Effector CD8-positive, alpha-beta T cell (primary cell): ENCODE results near the gene FXYD6.
"Not testable (repeated sequence)": the region's sequence is repeated elsewhere in the genome, so short reads cannot be mapped to it uniquely, and the experiment has no call there.

ENCODE experiments used
- DNase-seq: peaks from one replicate; lab custom pipeline; 2025; lab: John Stamatoyannopoulos, UW
- total RNA-seq, 4 experiments: gene quantifications; one replicate each; lab custom pipeline; 2026; lab: John Stamatoyannopoulos, UW

Gene FXYD6
- total RNA-seq: 0 to 0.54 (median 0.18) reads per million in 4 experiments

- no peak for DNase-seq
Observed at GRCh38 chr11:117876341-117877119, at the start of gene FXYD6. Gene FXYD6 (minus strand): TSS chr11:117876658. CDS start chr11:117842776, 33,882 bp downstream.

DNA sequence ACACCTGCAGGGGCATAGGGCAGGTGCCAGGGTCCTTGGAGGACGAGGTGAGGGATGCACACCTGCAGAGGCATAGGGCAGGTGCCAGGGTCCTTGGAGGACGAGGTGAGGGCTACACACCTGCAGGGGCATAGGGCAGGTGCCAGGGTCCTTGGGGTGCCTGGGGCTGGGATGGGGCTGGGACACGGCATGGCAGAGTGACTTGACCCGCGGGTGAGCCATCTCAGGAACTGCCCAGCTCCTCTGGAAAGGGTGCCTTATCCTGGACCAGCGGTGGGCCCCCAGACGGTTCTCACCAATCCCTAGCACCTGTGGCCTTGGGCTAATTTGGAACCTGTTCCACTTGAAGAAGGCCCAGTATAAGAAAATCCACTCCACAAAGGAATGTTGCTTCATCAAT is 49.7 kb upstream of the FXYD6 start:
- DNase-seq: not testable (repeated sequence)

DNA sequence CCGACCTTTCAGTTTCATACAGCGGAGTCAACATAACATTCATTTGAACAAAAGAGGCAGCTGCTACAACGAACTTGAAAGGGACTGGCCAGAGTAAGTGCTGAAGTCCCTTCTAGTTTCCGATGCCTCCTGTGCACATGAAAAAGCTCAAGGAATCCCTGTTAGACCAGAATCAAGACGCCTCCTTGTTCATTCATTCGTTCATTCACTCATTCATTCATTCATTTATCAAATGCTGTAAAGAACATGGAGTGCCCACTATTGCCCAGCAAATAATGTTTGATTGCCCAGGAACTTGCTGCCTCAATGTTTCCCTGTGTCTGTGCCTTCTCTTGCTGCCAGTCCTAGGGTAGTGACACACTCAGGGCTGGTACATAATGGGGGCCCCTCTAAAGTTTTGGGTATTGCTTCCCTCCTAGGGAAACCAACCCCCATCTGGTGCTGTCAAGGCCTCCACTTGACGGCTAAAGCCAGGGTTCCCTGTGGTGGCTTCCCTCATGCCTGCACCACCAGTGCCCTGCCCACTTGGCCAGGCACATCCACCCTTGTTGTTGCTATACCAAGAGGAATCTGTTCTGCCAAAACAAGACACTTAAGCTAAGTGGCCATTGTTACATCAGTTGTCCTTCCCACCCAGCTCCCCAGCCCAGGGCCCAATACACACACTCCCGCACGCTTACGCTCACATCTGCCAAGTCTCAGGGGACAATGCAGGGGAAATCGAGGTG is 48.9 kb upstream of the FXYD6 start:
- DNase-seq: no peak

DNA sequence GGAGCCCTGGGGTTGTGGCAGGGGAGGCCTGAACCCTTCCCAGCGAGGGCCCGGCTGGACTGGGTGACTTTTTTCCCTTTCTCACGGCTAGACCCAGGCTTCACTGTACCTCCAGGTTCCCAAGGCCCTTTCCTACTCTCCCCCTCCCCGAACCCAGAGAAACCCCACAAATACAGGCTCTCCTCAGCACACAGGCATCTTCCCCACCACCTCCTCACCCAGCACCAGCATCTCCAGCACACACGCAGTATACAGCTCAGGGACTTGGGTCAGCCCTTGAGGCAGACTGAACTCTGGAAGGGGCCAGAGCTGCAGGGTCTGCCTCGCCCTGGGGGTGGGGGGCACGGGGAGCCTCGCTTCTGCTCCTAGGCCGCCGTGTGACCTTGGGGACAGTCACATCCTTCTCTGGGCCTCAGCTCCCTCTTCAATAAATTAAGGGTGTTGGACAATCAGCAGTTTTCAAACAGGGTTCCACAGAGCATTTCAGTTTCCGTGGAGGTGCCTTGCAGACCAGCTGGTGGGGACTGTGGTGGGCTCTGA is 48.2 kb upstream of the FXYD6 start:
- DNase-seq: no peak

DNA sequence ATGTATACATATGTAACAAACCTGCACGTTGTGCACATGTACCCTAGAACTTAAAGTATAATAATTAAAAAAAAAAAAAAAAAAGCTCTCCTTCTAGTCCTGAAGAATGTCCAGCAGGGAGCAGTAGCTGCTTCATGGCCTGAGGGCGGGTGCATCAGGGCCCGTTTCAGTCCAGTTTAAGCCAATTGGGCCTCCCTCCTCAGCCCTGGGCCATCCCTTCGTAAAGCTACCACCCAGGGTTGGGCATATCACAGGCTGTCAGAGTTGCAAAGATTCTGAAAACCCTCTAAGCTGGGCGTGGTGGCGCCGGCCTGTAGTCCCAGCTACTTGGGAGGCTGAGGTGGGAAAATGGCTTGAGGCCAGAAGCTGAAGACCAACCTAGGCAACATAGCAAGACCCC is 47.3 kb upstream of the FXYD6 start:
- no peak for DNase-seq

- DNase-seq: no peak
Observed at GRCh38 chr11:117923275-117923674, 46.8 kb upstream of the FXYD6 start.

DNA sequence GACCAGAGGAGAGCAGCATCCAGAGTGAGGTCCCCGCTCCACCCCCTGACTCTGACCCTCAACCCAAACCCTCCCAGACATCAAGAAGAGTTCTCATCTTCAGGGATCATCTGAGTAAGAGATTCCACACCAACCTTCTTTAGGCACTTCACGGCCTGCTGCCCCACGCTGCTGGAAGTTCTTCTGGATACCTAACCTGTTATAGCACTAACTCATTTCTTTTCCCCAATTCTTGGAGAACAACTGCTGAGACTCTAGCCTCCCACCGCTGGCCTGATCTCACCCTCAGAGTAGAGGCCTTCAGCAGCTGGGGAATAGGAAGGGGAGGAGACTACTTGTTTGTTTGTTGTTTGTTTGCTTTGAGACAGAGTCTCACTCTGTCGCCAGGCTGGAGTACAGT is 45.4 kb upstream of the FXYD6 start:
- no peak for DNase-seq

GRCh38 chr11:117921456-117921855 is 45.0 kb upstream of the FXYD6 start:
- DNase-seq: no peak

- no peak for DNase-seq
Observed at GRCh38 chr11:117919781-117920221, 43.3 kb upstream of the FXYD6 start.

DNA sequence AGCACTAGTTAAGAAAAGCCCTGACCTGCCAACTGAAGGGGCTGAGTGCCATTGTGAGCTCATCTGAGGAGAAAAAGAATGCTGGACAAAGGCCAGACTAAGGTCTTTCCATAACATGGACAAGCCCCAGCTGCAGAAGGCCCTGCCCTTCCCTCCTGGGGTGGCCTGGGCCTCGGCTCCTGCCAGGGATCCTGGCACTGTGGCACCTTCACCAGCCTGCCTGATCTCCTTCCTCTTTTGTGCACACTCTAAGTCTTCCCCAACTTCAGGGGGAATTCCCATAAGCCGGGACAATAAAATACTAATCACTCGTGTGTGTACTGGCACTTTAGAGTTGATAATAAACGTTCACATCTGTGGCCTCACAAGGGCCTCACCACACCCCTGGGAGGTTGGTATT is 42.9 kb upstream of the FXYD6 start:
- no peak for DNase-seq

DNA sequence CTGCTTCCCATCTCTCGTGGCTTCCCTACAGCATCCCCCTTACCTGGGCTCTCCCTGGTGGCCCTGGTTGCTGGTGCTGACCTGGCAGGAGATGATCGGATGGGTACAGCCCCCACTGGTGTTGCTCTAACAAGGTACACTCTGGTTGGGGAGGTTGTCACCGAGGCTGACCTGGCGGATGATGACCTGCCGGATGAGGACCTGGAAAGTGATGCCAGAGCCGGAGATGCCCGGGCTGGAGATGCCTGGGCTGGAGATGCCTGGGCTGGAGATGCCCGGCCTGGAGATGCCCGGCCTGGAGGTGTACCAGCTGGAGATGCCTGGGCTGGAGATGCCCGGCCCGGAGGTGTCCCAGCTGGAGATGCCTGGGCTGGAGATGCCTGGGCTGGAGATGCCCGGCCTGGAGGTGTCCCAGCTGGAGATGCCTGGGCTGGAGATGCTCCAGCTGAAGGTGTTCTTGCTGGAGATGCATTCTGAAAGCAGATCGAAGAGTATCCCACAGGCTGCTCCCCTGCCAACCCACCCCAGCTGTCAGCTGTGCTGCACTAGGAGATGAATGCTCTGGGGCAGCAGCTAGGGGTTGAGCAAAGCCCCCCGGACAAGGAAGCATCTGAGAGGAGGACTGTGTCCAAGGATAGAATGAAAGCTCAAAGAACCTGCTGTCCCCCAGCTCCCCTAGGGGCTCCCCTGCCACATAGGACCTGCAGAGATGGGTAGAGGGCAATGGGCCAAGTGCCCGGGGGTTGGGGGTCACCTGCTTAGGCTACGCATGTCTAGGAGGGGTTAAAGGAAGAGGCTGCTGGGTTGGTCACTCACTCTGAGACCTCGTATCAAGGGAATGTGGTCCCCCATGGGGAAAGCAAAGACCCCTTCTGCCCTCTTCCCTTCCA is 42.2 kb upstream of the FXYD6 start:
- no peak for DNase-seq

DNA sequence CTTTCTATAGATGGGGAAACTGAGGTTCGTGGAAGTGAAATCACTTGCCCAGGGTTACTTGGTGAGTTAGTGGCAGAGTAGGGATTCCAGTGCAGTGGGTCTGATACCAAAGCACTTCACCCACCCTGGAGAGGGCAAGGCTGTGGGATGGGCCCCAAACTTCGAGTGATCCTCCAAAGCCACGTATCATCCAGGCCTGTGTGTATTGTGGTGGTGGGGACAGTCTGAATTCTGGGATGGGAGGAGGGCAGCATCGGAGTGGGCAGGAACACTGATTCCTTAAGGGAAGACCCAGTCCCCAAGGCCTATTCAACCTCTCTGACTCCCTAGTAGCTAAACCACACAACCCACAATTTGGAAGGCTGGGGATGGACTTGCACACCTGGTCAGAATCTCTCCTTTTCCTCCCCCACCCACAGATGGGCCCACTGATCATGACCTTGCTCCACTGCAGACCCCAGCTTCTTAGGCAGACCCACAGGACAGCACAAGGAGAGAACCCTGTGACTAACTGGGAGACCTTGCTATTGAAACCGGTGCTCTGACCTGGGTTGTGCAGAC is 41.2 kb upstream of the FXYD6 start:
- no peak for DNase-seq

DNA sequence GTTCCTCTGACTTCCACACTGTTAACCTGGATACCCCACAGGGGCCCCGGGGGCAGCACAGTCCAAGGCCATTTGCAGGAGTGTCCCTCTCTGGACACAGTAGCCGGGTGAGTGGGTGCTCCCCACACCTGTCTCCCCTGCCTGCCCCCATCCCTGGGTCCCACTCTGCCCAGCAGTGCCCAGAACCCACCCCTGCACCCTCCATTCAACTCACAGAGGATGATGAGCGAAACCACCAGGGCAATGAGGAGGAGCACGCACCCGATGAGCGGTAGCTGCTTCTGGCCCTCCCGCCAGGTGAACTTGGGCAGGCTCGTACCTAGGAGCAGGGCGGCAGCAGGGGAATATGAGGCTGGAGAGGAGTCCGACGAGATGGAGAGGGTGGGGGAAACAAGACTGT is 40.5 kb upstream of the FXYD6 start:
- no peak for DNase-seq

- no peak for DNase-seq
Observed at GRCh38 chr11:117915672-117916235, 39.3 kb upstream of the FXYD6 start.

- DNase-seq: no peak
Observed at GRCh38 chr11:117914991-117915618, 38.6 kb upstream of the FXYD6 start.

DNA sequence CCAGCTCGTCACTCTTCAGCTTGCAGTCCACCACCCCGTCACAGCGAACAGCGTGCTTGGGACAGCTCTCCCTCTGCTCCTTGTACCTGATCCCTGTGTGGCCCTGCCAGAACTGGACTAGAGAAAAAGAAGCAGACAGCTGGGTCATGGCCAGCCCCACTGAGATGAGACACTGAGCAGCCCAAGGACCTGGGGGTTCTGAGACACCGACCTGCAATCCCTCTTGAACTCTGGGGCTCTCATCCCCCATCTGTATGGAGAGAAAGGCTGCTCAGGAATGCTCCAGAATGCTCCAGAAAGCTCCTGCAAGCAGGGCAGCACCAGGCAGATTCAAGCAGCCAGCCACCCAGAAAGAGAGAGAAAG is 37.9 kb upstream of the FXYD6 start:
- no peak for DNase-seq

DNA sequence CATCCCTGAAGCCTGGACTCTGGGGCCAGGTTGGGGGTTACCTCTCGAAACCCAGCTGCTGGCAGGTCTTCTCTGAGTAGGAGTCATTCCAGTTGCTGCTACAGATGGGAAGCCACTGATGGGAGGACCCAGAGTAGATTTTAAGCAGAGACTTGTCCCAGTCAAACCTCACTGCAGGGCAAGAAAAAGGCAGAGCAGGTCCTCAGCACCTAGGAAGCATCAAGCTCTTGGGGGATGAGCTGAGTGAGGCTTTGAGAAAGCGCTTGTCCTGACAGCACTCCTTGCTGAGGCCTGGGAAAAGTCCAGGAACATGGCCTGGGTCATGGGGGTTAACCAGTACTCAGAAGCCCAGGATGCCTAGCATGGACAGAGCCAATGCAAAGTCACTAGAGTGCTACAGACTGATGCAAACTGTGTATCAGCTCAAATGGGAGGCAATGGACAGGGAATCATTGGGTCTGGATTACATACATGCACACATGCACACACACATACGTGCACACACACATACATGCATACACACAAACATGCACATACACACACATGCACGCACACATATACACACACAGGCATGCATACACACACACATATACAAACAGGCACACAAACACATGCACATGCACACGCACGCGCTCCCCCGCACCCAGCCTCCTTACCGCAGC is 37.4 kb upstream of the FXYD6 start:
- DNase-seq: no peak

DNA sequence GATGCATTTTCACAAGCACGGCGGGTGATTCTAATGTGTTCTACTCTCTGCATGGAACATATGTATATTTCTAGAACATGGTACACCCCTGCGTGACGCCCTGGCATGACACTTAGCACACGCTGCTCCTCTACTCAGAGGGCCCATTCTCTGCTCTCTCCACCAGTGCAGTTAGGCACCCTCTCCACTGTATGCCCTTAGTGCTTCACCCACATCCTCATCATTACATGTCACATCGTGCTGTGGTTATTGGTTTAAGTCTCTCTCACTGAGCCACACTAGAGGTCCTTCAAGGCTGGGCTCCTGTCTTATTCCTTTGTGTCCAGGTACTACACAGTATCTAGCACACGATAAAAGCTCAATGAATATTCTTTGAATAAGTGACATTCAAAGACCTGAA is 36.0 kb upstream of the FXYD6 start:
- no peak for DNase-seq

- no peak for DNase-seq
Observed at GRCh38 chr11:117911694-117912093, 35.2 kb upstream of the FXYD6 start.

- no peak for DNase-seq
Observed at GRCh38 chr11:117910941-117911655, 34.6 kb upstream of the FXYD6 start.
